H1 (cell line): ENCODE data around the gene DISC1.
A peak's percentile ranks its signal among the peaks of the same experiment; 100 is the strongest.

ENCODE experiments used
- CBX5 ChIP-seq: fragments of 300-800, 300-1000 bp; sonication (generic); IDR thresholded peaks from 2 replicates; pipeline ENCODE4 v1.7.1; 2016; ENCODE audit warnings: antibody characterized with exemption, low read length, low read depth
- CEBPB ChIP-seq: IDR thresholded peaks from 2 replicates; pipeline ENCODE4 v1.6.1; 2012; ENCODE audit warnings: low read depth, low read length
- CTCF ChIP-seq, 3 experiments: IDR thresholded peaks; 1 replicate in 2 of 3; 2 replicates in 1 of 3; pipeline versions ENCODE4 v1.5.1 to v1.6.1; 2011; ENCODE audit warnings: low read length in 3 of 3, mild to moderate bottlenecking in 3 of 3, inconsistent platforms in 2 of 3, low read depth in 1 of 3, moderate library complexity in 1 of 3; ENCODE audit not compliant: insufficient read depth in 1 of 3; ENCODE audit errors: control extremely low read depth in 1 of 3
- EZH2 ChIP-seq: fragments of 200-600 bp; sonication (generic); IDR thresholded peaks from 2 replicates; pipeline ENCODE4 v1.7.1; 2012; ENCODE audit warnings: low read depth, mild to moderate bottlenecking, moderate library complexity, low read length, inconsistent platforms; ENCODE audit not compliant: severe bottlenecking
- NRF1 ChIP-seq: IDR thresholded peaks from 2 replicates; pipeline ENCODE4 v1.6.1; 2011; ENCODE audit warnings: mild to moderate bottlenecking, low read depth, low read length, improper control_type of control experiment
- PHF8 ChIP-seq: fragments of 200-600 bp; sonication (generic); conservative IDR thresholded peaks from 2 replicates; pipeline ENCODE4 v1.7.1; 2012; ENCODE audit warnings: low read depth, mild to moderate bottlenecking, inconsistent platforms, low read length, moderate library complexity
- POLR2AphosphoS5 ChIP-seq: IDR thresholded peaks from 2 replicates; pipeline ENCODE4 v1.6.1; 2011; ENCODE audit warnings: low read depth, low read length
- SP1 ChIP-seq: IDR thresholded peaks from 2 replicates; pipeline ENCODE4 v1.6.1; 2011; ENCODE audit warnings: low read depth, low read length
- ZNF274 ChIP-seq: IDR thresholded peaks from 2 replicates; pipeline ENCODE4 v1.7.0; 2012; ENCODE audit warnings: low read length, borderline replicate concordance; ENCODE audit errors: extremely low read depth

GRCh38 chr1:231931846-231932454 lies 305.4 kb downstream of the DISC1 start:
- TF ChIP-seq POLR2AphosphoS5 (no peak), PHF8 (no peak), CBX5 (no peak), CTCF (IDR thresholded peaks at IDR 0.05; ENCODE audit: control extremely low read depth in 1 of 3, insufficient read depth in 1 of 3, low read depth in 1 of 3, low read length in 3 of 3) (peak; percentile 52 to 83 (median 55)), ZNF274 (no peak), NRF1 (no peak), SP1 (no peak), EZH2 (no peak), CEBPB (no peak)
